ENCODE results near the gene TSPAN14.

DNA sequence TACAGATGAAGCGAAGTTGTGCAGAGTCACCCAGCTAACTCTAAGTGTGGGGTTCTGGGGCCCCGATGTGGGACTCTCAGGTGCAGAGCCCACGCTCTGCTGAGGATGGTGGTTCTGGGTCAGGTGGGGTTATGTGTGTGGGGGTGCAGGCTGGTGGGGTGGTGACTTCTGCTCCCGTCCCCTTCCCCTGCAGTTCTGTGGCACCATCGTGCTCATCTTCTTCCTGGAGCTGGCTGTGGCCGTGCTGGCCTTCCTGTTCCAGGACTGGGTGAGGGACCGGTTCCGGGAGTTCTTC is 54.9 kb downstream of the TSPAN14 start:
- TF ChIP-seq, protein P1, sequence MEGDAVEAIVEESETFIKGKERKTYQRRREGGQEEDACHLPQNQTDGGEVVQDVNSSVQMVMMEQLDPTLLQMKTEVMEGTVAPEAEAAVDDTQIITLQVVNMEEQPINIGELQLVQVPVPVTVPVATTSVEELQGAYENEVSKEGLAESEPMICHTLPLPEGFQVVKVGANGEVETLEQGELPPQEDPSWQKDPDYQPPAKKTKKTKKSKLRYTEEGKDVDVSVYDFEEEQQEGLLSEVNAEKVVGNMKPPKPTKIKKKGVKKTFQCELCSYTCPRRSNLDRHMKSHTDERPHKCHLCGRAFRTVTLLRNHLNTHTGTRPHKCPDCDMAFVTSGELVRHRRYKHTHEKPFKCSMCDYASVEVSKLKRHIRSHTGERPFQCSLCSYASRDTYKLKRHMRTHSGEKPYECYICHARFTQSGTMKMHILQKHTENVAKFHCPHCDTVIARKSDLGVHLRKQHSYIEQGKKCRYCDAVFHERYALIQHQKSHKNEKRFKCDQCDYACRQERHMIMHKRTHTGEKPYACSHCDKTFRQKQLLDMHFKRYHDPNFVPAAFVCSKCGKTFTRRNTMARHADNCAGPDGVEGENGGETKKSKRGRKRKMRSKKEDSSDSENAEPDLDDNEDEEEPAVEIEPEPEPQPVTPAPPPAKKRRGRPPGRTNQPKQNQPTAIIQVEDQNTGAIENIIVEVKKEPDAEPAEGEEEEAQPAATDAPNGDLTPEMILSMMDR (IDR thresholded peaks at IDR 0.05; ENCODE audit: control extremely low read depth in 1 of 3, insufficient read depth in 1 of 3, low read depth in 1 of 3, low read length in 3 of 3): no peak
- TF ChIP-seq USF2 (IDR thresholded peaks at IDR 0.05; ENCODE audit: low read length): no peak
- TF ChIP-seq, protein P2, sequence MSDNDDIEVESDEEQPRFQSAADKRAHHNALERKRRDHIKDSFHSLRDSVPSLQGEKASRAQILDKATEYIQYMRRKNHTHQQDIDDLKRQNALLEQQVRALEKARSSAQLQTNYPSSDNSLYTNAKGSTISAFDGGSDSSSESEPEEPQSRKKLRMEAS (IDR thresholded peaks at IDR 0.05): no peak
- no peak for TF ChIP-seq RAD21 (IDR thresholded peaks at IDR 0.05 in 1 of 2, conservative IDR thresholded peaks at IDR 0.05 in 1 of 2; ENCODE audit: low read depth in 2 of 2, low read length in 2 of 2)
- no peak for TF ChIP-seq CREB1 (IDR thresholded peaks at IDR 0.05)
- no peak for TF ChIP-seq EZH2 (IDR thresholded peaks at IDR 0.05; ENCODE audit: low read depth, low read length, severe bottlenecking)
- no peak for TF ChIP-seq CHD2 (IDR thresholded peaks at IDR 0.05; ENCODE audit: low read length)
- no peak for TF ChIP-seq POLR2AphosphoS5 (IDR thresholded peaks at IDR 0.05; ENCODE audit: low read depth, low read length)
- TF ChIP-seq MAFK (IDR thresholded peaks at IDR 0.05; ENCODE audit: low read depth, low read length): no peak
- TF ChIP-seq GABPA (IDR thresholded peaks at IDR 0.05; ENCODE audit: borderline replicate concordance, insufficient read depth, low read length): no peak
- TF ChIP-seq ATF3 (IDR thresholded peaks at IDR 0.05; ENCODE audit: insufficient read depth, low read depth, low read length): no peak
- TF ChIP-seq, protein P3, sequence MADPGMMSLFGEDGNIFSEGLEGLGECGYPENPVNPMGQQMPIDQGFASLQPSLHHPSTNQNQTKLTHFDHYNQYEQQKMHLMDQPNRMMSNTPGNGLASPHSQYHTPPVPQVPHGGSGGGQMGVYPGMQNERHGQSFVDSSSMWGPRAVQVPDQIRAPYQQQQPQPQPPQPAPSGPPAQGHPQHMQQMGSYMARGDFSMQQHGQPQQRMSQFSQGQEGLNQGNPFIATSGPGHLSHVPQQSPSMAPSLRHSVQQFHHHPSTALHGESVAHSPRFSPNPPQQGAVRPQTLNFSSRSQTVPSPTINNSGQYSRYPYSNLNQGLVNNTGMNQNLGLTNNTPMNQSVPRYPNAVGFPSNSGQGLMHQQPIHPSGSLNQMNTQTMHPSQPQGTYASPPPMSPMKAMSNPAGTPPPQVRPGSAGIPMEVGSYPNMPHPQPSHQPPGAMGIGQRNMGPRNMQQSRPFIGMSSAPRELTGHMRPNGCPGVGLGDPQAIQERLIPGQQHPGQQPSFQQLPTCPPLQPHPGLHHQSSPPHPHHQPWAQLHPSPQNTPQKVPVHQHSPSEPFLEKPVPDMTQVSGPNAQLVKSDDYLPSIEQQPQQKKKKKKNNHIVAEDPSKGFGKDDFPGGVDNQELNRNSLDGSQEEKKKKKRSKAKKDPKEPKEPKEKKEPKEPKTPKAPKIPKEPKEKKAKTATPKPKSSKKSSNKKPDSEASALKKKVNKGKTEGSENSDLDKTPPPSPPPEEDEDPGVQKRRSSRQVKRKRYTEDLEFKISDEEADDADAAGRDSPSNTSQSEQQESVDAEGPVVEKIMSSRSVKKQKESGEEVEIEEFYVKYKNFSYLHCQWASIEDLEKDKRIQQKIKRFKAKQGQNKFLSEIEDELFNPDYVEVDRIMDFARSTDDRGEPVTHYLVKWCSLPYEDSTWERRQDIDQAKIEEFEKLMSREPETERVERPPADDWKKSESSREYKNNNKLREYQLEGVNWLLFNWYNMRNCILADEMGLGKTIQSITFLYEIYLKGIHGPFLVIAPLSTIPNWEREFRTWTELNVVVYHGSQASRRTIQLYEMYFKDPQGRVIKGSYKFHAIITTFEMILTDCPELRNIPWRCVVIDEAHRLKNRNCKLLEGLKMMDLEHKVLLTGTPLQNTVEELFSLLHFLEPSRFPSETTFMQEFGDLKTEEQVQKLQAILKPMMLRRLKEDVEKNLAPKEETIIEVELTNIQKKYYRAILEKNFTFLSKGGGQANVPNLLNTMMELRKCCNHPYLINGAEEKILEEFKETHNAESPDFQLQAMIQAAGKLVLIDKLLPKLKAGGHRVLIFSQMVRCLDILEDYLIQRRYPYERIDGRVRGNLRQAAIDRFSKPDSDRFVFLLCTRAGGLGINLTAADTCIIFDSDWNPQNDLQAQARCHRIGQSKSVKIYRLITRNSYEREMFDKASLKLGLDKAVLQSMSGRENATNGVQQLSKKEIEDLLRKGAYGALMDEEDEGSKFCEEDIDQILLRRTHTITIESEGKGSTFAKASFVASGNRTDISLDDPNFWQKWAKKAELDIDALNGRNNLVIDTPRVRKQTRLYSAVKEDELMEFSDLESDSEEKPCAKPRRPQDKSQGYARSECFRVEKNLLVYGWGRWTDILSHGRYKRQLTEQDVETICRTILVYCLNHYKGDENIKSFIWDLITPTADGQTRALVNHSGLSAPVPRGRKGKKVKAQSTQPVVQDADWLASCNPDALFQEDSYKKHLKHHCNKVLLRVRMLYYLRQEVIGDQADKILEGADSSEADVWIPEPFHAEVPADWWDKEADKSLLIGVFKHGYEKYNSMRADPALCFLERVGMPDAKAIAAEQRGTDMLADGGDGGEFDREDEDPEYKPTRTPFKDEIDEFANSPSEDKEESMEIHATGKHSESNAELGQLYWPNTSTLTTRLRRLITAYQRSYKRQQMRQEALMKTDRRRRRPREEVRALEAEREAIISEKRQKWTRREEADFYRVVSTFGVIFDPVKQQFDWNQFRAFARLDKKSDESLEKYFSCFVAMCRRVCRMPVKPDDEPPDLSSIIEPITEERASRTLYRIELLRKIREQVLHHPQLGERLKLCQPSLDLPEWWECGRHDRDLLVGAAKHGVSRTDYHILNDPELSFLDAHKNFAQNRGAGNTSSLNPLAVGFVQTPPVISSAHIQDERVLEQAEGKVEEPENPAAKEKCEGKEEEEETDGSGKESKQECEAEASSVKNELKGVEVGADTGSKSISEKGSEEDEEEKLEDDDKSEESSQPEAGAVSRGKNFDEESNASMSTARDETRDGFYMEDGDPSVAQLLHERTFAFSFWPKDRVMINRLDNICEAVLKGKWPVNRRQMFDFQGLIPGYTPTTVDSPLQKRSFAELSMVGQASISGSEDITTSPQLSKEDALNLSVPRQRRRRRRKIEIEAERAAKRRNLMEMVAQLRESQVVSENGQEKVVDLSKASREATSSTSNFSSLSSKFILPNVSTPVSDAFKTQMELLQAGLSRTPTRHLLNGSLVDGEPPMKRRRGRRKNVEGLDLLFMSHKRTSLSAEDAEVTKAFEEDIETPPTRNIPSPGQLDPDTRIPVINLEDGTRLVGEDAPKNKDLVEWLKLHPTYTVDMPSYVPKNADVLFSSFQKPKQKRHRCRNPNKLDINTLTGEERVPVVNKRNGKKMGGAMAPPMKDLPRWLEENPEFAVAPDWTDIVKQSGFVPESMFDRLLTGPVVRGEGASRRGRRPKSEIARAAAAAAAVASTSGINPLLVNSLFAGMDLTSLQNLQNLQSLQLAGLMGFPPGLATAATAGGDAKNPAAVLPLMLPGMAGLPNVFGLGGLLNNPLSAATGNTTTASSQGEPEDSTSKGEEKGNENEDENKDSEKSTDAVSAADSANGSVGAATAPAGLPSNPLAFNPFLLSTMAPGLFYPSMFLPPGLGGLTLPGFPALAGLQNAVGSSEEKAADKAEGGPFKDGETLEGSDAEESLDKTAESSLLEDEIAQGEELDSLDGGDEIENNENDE (IDR thresholded peaks at IDR 0.05; ENCODE audit: insufficient replicate concordance, low read length): no peak
